Retinal pigment epithelial cell (primary cell): Measurements from ENCODE around the gene BRINP3.

ENCODE experiments used
- DNase-seq: peaks from one replicate; pipeline ENCODE4 v3.0.0-alpha.2; 2010; ENCODE audit warnings: low read depth
- H3K4me3 ChIP-seq: 2 replicates; pipeline ENCODE4 v1.5.1; 2011; ENCODE audit warnings: mild to moderate bottlenecking, low read length, control low read depth, moderate library complexity
- CTCF ChIP-seq: conservative IDR thresholded peaks from 2 replicates; pipeline ENCODE4 v1.5.1; 2011; ENCODE audit warnings: low read depth, low read length, control low read depth, inconsistent platforms

The BRINP3 gene

GRCh38 chr1:190175320-190175719, 302.3 kb downstream of the BRINP3 start:
- TF ChIP-seq CTCF = no peak
- no peak overlapping the region for H3K4me3 ChIP-seq
- no peak for DNase-seq

DNA sequence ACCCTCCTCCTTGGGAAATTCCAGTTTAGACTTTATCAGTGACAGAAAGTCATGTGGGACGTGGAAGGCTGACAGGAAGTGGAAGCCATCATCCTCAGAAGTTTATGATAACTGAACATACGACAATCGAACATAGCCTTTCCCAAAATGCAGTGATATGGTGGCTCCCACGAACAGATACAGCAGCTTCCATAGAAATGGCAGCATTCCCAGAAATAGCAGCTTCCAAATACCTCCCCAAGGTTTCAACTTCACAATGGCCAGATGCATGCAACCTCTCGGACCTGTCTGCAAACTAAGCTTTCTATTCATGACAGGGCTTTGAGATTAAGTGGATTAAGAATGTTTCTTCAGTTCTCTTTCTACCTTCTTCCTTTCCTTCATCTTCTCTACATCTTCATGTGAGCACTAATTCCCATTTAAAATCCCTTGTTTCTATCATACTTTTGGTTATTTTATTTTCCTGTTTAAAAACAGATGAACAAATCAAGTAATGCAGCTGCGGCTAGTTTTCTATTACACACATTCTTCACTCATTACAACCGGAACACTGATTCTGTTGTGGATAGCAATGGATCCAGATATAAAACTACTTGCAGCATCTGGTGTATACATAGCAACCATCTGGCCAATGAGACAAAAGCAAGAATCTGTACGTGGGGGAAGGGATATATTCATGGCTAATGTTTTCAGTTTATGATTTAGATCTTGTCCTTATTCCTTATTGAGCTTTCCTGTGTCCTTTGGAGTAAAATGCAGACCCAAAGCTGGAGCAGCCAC, 304.8 kb downstream of the BRINP3 start:
- no peak for DNase-seq
- no peak for TF ChIP-seq CTCF
- no peak overlapping the region for H3K4me3 ChIP-seq

- no peak for TF ChIP-seq CTCF
- H3K4me3 ChIP-seq = no peak overlapping the region
- peak; percentile 40 for DNase-seq
Observed at GRCh38 chr1:190170321-190170720, 307.3 kb downstream of the BRINP3 start.

- no peak overlapping the region for H3K4me3 ChIP-seq
- peak; percentile 68 for DNase-seq
- no peak for TF ChIP-seq CTCF
Observed at GRCh38 chr1:190169311-190170067, 308.2 kb downstream of the BRINP3 start.

- no peak for DNase-seq
- H3K4me3 ChIP-seq = no peak overlapping the region
- TF ChIP-seq CTCF = no peak
Observed at GRCh38 chr1:190168893-190169280, 308.8 kb downstream of the BRINP3 start.

DNA sequence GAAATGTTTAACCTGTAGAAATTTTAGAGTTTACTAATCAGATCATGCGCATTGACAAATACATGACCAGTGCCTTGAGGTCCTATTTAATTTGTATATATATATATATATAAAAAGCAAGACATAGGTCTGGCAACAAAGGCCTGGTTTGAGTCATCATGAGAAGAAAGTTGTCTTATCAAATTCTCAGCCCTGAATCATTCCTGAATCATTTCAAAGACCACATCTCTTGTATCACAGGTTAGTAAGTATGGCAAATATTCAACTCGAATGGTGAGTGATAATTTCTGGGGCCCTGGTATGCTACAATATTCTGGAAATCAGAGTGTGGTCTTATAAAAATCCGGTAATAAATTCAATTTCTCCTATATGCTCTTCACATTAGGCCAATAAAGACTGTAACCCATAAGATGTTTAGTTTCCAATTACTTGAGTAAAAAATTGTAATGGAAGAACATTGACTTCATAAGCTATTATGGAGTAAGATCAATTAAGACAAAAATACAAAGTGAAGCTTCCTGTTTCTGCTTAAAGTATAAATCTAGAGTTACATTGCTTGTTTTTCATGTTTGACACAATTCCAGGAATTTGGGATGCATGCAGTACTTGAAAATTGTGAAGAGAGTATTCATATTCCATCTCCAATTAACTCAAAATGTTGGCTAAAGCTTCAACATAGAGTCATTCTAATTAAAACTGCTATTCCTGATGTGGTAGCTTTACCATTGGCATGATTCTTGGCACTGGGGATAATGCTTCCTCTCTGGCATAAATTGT, 309.4 kb downstream of the BRINP3 start:
- DNase-seq = no peak
- TF ChIP-seq CTCF = no peak
- no peak overlapping the region for H3K4me3 ChIP-seq
